ENCODE results near the gene ATG2B. TPM values are rescaled to one million over a fixed set of nuclear protein-coding genes. Genes with fewer than 3 reads are reported as not detected.

ATG2B gene
- total and polyA plus RNA-seq, 3 donors from 2014 or later, result 42.7 to 74.9 (median 44.8) TPM

DNA sequence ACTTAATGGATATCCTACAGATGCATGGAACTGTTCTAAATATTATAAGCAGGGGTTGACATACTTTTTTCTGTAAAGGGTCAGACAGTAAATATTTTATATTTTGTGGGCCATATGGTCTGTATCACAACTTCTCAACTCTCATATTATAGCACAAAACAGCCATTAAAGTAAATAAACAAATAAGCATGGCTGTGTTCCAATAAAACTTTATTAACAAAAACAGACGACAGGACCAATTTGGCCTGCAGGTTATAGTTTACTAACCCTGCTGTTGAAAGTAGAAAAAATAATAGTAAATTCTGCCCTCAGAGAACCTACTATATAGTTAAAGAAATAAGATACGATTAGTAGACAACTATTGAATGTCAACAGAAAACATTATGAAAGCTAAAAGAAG, 17.5 kb downstream of the ATG2B start:
- TF ChIP-seq, protein P1, sequence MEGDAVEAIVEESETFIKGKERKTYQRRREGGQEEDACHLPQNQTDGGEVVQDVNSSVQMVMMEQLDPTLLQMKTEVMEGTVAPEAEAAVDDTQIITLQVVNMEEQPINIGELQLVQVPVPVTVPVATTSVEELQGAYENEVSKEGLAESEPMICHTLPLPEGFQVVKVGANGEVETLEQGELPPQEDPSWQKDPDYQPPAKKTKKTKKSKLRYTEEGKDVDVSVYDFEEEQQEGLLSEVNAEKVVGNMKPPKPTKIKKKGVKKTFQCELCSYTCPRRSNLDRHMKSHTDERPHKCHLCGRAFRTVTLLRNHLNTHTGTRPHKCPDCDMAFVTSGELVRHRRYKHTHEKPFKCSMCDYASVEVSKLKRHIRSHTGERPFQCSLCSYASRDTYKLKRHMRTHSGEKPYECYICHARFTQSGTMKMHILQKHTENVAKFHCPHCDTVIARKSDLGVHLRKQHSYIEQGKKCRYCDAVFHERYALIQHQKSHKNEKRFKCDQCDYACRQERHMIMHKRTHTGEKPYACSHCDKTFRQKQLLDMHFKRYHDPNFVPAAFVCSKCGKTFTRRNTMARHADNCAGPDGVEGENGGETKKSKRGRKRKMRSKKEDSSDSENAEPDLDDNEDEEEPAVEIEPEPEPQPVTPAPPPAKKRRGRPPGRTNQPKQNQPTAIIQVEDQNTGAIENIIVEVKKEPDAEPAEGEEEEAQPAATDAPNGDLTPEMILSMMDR (IDR thresholded peaks at IDR 0.05), result no peak
- TF ChIP-seq POLR2A (IDR thresholded peaks at IDR 0.05), result no peak
- intact Hi-C loops (cut with DNase I; ENCODE audit: low total_unique reads), result no loop called here
- no peaks in the 10 kb centered on the region for H3K4me1 ChIP-seq
- no peak overlapping the region for H3K4me3 ChIP-seq
- H3K36me3 ChIP-seq (ENCODE audit: low read depth, missing control alignments), result no peaks in the 10 kb centered on the region
- 87 to 93% methylated on average over 2 of the region's 2 CpGs for WGBS, 2 donors
- H3K27ac ChIP-seq, result no peak overlapping the region
- no peaks in the 10 kb centered on the region for H3K9me3 ChIP-seq
- no peak for DNase-seq
- H3K27me3 ChIP-seq, result no peaks in the 10 kb centered on the region

DNA sequence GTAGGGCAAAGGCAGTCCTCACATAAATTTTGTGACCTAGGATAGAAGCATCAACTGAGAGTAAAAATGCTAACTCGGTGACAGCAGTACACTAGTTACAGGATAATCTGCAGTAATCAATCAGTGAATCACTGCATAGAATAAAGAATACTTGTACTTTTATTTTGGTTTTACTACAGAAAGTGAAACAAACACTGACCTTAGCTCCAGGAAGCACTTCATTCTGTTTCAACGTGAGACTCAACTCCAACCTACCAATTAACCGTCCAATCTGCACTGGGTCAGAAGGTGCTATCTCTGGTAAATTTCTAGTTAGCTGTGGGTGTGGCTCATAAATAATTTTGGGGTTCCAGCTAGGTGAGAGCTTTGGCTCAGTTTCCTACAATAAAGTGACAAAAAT, 21.8 kb downstream of the ATG2B start:
- DNase-seq, result no peak
- no peak for TF ChIP-seq POLR2A (IDR thresholded peaks at IDR 0.05)
- TF ChIP-seq, protein P1 (IDR thresholded peaks at IDR 0.05), result no peak
- Histone ChIP-seq H3K9me3 (no peaks in the 10 kb centered on the region), H3K36me3 (ENCODE audit: low read depth, missing control alignments) (no peaks in the 10 kb centered on the region), H3K27me3 (no peaks in the 10 kb centered on the region), H3K27ac (no peak overlapping the region), H3K4me1 (no peaks in the 10 kb centered on the region), H3K4me3 (no peak overlapping the region)
- intact Hi-C loops (cut with DNase I; ENCODE audit: low total_unique reads), result no loop called here
- 80 to 85% methylated on average over 3 of the region's 3 CpGs for WGBS, 2 donors

GRCh38 chr14:96338551-96338950, 24.6 kb downstream of the ATG2B start:
- no peaks in the 10 kb centered on the region for H3K36me3 ChIP-seq (ENCODE audit: low read depth, missing control alignments)
- TF ChIP-seq, protein P1 (IDR thresholded peaks at IDR 0.05), result no peak
- TF ChIP-seq POLR2A (IDR thresholded peaks at IDR 0.05), result no peak

GRCh38 chr14:96324219-96324618, 38.9 kb downstream of the ATG2B start:
- H3K36me3 ChIP-seq (ENCODE audit: low read depth, missing control alignments), result no peaks in the 10 kb centered on the region
- H3K27ac ChIP-seq, result no peak overlapping the region
- no peaks in the 10 kb centered on the region for H3K4me1 ChIP-seq
- 95 to 96% methylated on average over 7 of the region's 7 CpGs for WGBS, 2 donors
- H3K4me3 ChIP-seq, result no peak overlapping the region
- intact Hi-C loops (cut with DNase I; ENCODE audit: low total_unique reads), result no loop called here
- TF ChIP-seq, protein P1 (IDR thresholded peaks at IDR 0.05), result no peak
- TF ChIP-seq POLR2A (IDR thresholded peaks at IDR 0.05), result no peak
- H3K27me3 ChIP-seq, result no peaks in the 10 kb centered on the region
- no peak for DNase-seq
- H3K9me3 ChIP-seq, result no peaks in the 10 kb centered on the region

More at GRCh38 chr14:96338551-96338950, 24.6 kb downstream of the ATG2B start:
- intact Hi-C loops (cut with DNase I; ENCODE audit: low total_unique reads), result no loop called here
- Histone ChIP-seq H3K27ac (no peak overlapping the region), H3K9me3 (no peaks in the 10 kb centered on the region), H3K4me1 (no peaks in the 10 kb centered on the region), H3K4me3 (no peak overlapping the region), H3K27me3 (no peaks in the 10 kb centered on the region)
- DNase-seq, result no peak
- WGBS, 2 donors, result 95 to 98% methylated on average over 1 of the region's 1 CpG

- H3K27ac ChIP-seq, result no peak overlapping the region
- no peak for DNase-seq
- no peaks in the 10 kb centered on the region for H3K4me1 ChIP-seq
- 93 to 97% methylated on average over 1 of the region's 1 CpG for WGBS, 2 donors
- H3K9me3 ChIP-seq, result no peaks in the 10 kb centered on the region
- H3K27me3 ChIP-seq, result no peaks in the 10 kb centered on the region
- no peaks in the 10 kb centered on the region for H3K36me3 ChIP-seq (ENCODE audit: low read depth, missing control alignments)
- intact Hi-C loops (cut with DNase I; ENCODE audit: low total_unique reads), result no loop called here
- TF ChIP-seq, protein P1 (IDR thresholded peaks at IDR 0.05), result no peak
- TF ChIP-seq POLR2A (IDR thresholded peaks at IDR 0.05), result no peak
- no peak overlapping the region for H3K4me3 ChIP-seq
These were observed 42.5 kb downstream of the ATG2B start for GRCh38 chr14:96320605-96321004.
